ENCODE data around the gene KL.

KL gene

GRCh38 chr13:33087790-33088189 lies 71.6 kb downstream of the KL start:
- peaks cover 4% of the 10 kb centered on the region for H3K4me1 ChIP-seq

GRCh38 chr13:33089311-33089710 lies 73.1 kb downstream of the KL start:
- Histone ChIP-seq H3K9ac (no peak overlapping the region), H3K4me1 (peaks cover 4% of the 10 kb centered on the region), H2AFZ (no peak overlapping the region), H3K27ac (no peak overlapping the region), H3K36me3 (ENCODE audit: control insufficient read depth, insufficient read depth, low read length) (no peaks in the 10 kb centered on the region), H3K27me3 (ENCODE audit: control insufficient read depth, insufficient read depth, low read length) (no peaks in the 10 kb centered on the region), H3K4me2 (ENCODE audit: low read length) (no peak overlapping the region), H3K4me3 (ENCODE audit: low read depth, low read length) (no peak overlapping the region), H3K9me3 (ENCODE audit: control insufficient read depth, low read length) (no peaks in the 10 kb centered on the region), H3K79me2 (no peaks in the 10 kb centered on the region)
- no peak for TF ChIP-seq CTCF (IDR thresholded peaks at IDR 0.05)

More at GRCh38 chr13:33087790-33088189, 71.6 kb downstream of the KL start:
- Histone ChIP-seq H3K9me3 (ENCODE audit: control insufficient read depth, low read length) (no peaks in the 10 kb centered on the region), H3K27me3 (ENCODE audit: control insufficient read depth, insufficient read depth, low read length) (no peaks in the 10 kb centered on the region), H3K79me2 (no peaks in the 10 kb centered on the region), H3K4me2 (ENCODE audit: low read length) (no peak overlapping the region), H3K27ac (peak overlapping the region; percentile 29), H3K9ac (no peak overlapping the region), H2AFZ (no peak overlapping the region), H3K4me3 (ENCODE audit: low read depth, low read length) (no peak overlapping the region), H3K36me3 (ENCODE audit: control insufficient read depth, insufficient read depth, low read length) (no peaks in the 10 kb centered on the region)
- TF ChIP-seq CTCF (IDR thresholded peaks at IDR 0.05) = no peak

GRCh38 chr13:33090755-33091414 lies 74.7 kb downstream of the KL start:
- Histone ChIP-seq H3K9me3 (ENCODE audit: control insufficient read depth, low read length) (no peaks in the 10 kb centered on the region), H3K79me2 (no peaks in the 10 kb centered on the region), H3K36me3 (ENCODE audit: control insufficient read depth, insufficient read depth, low read length) (no peaks in the 10 kb centered on the region), H2AFZ (peak overlapping the region; percentile 50), H3K4me3 (ENCODE audit: low read depth, low read length) (no peak overlapping the region), H3K27me3 (ENCODE audit: control insufficient read depth, insufficient read depth, low read length) (no peaks in the 10 kb centered on the region), H3K4me1 (peaks cover 4% of the 10 kb centered on the region), H3K9ac (no peak overlapping the region), H3K27ac (peak overlapping the region; percentile 32), H3K4me2 (ENCODE audit: low read length) (no peak overlapping the region)
- no peak for TF ChIP-seq CTCF (IDR thresholded peaks at IDR 0.05)

GRCh38 chr13:33091415-33091774 lies 75.2 kb downstream of the KL start:
- TF ChIP-seq CTCF (IDR thresholded peaks at IDR 0.05) = no peak
- H3K4me3 ChIP-seq (ENCODE audit: low read depth, low read length) = no peak overlapping the region
- H3K9me3 ChIP-seq (ENCODE audit: control insufficient read depth, low read length) = no peaks in the 10 kb centered on the region
- H3K27me3 ChIP-seq (ENCODE audit: control insufficient read depth, insufficient read depth, low read length) = no peaks in the 10 kb centered on the region
- no peak overlapping the region for H3K4me2 ChIP-seq (ENCODE audit: low read length)
- H2AFZ ChIP-seq = peak overlapping the region; percentile 42
- no peak overlapping the region for H3K9ac ChIP-seq
- peaks cover 4% of the 10 kb centered on the region for H3K4me1 ChIP-seq
- H3K27ac ChIP-seq = no peak overlapping the region
- no peaks in the 10 kb centered on the region for H3K36me3 ChIP-seq (ENCODE audit: control insufficient read depth, insufficient read depth, low read length)
- H3K79me2 ChIP-seq = no peaks in the 10 kb centered on the region
